Breast epithelium (tissue), 4 donors: ENCODE results near the gene SIRPB1. TPM values are rescaled to one million over a fixed set of nuclear protein-coding genes. Genes with fewer than 3 reads are reported as not detected.
"Not testable (repeated sequence)": the region's sequence is repeated elsewhere in the genome, so short reads cannot be mapped to it uniquely, and the experiment has no call there.

Experiments
- DNase-seq, 2 donors: peaks; one replicate each; pipeline ENCODE4 v3.0.0-alpha.2; 2019; ENCODE audit warnings: low spot score in 2 of 2
- H3K27ac ChIP-seq, 2 donors: fragments of 200-600 bp; sonication (generic) in 1 of 2; one replicate each; pipeline ENCODE4 v1.5.1; 2016 to 2019; ENCODE audit warnings: mild to moderate bottlenecking in 1 of 2
- H3K27me3 ChIP-seq, 2 donors: fragments of 200-600 bp; sonication (generic) in 1 of 2; one replicate each; pipeline versions ENCODE4 v1.5.1 to v1.6.0; 2017 to 2019; ENCODE audit warnings: control low read depth in 1 of 2, mild to moderate bottlenecking in 1 of 2
- H3K36me3 ChIP-seq: fragments of 200-600 bp; one replicate; pipeline ENCODE4 v1.5.1; 2019
- H3K4me1 ChIP-seq, 2 donors: fragments of 200-600 bp; sonication (generic); one replicate each; pipeline ENCODE4 v1.5.1; 2016 to 2019; ENCODE audit warnings: control low read depth in 1 of 2
- H3K4me3 ChIP-seq, 3 donors: fragments of 200-600 bp; sonication (generic); 1 replicate in 2 of 3; 2 replicates in 1 of 3; pipeline ENCODE4 v1.5.1; 2016 to 2019; ENCODE audit warnings: mild to moderate bottlenecking in 3 of 3, moderate library complexity in 2 of 3
- H3K9me3 ChIP-seq, 2 donors: fragments of 200-600 bp; sonication (generic) in 1 of 2; one replicate each; pipeline ENCODE4 v1.5.1; 2016 to 2019; ENCODE audit warnings: control low read depth in 1 of 2
- POLR2A ChIP-seq: fragments of 450-650 bp; IDR thresholded peaks from one replicate; pipeline ENCODE4 v1.6.1; 2016; ENCODE audit warnings: antibody characterized with exemption, mild to moderate bottlenecking, moderate library complexity
- POLR2AphosphoS5 ChIP-seq, 3 donors: sonication (generic); formaldehyde crosslinking; IDR thresholded peaks; one replicate each; pipeline ENCODE4 v1.6.1; 2017; ENCODE audit warnings: antibody characterized with exemption in 3 of 3
- intact Hi-C: fragments of 100-400 bp; cut with DNase I; formaldehyde crosslinking; loops from one replicate; pipeline ENCODE4 v1.15.1; 2023; ENCODE audit warnings: low total_unique reads
- total RNA-seq, 3 donors: library from RNA; depleted of rRNA; stranded (reverse); fragments of >200 nt; gene quantifications; one replicate each; pipeline ENCODE4 v1.1.0, GENCODE V29; 2016
- TF ChIP-seq, protein P1 (sequence below), 3 donors: fragments of 450-650 bp; IDR thresholded peaks; one replicate each; pipeline ENCODE4 v1.5.1; 2016 to 2017; ENCODE audit warnings: antibody characterized with exemption in 3 of 3, mild to moderate bottlenecking in 3 of 3, moderate library complexity in 3 of 3

The SIRPB1 gene
- total RNA-seq, 3 donors from 2014 or later, result 2.6 to 8.5 (median 5.8) TPM

DNA sequence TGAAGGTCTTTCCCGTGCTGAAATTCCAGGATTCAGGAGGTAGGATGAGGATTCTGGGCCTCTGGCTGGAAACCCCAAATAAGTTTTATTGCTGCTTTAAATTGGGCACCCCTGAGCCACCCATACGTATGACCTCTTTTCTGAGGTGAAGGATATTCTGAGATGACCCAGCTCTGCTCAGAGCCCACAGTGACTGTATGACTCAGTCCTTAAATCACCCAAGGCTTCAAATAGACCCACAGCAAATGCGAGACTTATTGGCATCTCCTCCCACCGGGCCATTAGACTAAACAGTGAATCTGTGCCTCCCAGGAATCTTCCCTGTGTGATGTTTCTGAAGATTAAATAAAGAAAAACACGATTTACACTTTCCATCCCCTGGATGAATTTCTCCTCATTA lies 28.3 kb upstream of the SIRPB1 start:
- H3K27ac ChIP-seq, result no peak overlapping the region
- intact Hi-C loops, result no loop called here
- TF ChIP-seq POLR2AphosphoS5 (IDR thresholded peaks at IDR 0.05), result no peak
- no peaks in the 10 kb centered on the region for H3K27me3 ChIP-seq
- H3K4me1 ChIP-seq, result no peaks in the 10 kb centered on the region
- no peaks in the 10 kb centered on the region for H3K36me3 ChIP-seq
- no peak for DNase-seq
- H3K4me3 ChIP-seq, result no peak overlapping the region
- H3K9me3 ChIP-seq, result no peaks in the 10 kb centered on the region

DNA sequence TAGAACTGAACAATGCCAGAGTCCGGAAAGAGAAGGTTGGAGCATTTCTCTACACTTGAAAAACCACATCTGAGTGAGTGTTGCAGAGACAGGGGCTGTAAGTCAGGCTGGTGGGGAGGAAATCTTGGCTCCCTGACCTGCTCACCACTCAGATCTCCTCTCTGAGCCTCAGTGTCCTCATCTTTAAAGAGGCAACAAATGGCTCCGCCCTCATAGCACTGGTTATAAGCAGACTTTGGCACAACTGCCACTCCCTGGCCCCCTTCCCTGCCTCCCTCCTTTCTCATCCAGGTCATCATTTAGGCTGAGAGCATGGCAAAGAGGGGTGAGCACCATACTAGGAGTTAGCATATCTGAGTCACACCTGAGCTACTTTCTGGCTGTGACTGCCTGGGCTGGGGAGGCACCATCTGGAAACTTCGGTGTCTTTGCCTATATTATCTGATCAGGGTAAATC lies 27.2 kb upstream of the SIRPB1 start:
- intact Hi-C loops, result no loop called here
- TF ChIP-seq POLR2AphosphoS5 (IDR thresholded peaks at IDR 0.05) (no peak), POLR2A (no peak)
- TF ChIP-seq, protein P1, sequence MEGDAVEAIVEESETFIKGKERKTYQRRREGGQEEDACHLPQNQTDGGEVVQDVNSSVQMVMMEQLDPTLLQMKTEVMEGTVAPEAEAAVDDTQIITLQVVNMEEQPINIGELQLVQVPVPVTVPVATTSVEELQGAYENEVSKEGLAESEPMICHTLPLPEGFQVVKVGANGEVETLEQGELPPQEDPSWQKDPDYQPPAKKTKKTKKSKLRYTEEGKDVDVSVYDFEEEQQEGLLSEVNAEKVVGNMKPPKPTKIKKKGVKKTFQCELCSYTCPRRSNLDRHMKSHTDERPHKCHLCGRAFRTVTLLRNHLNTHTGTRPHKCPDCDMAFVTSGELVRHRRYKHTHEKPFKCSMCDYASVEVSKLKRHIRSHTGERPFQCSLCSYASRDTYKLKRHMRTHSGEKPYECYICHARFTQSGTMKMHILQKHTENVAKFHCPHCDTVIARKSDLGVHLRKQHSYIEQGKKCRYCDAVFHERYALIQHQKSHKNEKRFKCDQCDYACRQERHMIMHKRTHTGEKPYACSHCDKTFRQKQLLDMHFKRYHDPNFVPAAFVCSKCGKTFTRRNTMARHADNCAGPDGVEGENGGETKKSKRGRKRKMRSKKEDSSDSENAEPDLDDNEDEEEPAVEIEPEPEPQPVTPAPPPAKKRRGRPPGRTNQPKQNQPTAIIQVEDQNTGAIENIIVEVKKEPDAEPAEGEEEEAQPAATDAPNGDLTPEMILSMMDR (IDR thresholded peaks at IDR 0.05), result no peak
- no peak overlapping the region for H3K4me3 ChIP-seq
- no peaks in the 10 kb centered on the region for H3K27me3 ChIP-seq
- H3K36me3 ChIP-seq, result no peaks in the 10 kb centered on the region
- H3K9me3 ChIP-seq, result no peaks in the 10 kb centered on the region
- H3K4me1 ChIP-seq, result no peaks in the 10 kb centered on the region
- H3K27ac ChIP-seq, result no peak overlapping the region
- no peak for DNase-seq

DNA sequence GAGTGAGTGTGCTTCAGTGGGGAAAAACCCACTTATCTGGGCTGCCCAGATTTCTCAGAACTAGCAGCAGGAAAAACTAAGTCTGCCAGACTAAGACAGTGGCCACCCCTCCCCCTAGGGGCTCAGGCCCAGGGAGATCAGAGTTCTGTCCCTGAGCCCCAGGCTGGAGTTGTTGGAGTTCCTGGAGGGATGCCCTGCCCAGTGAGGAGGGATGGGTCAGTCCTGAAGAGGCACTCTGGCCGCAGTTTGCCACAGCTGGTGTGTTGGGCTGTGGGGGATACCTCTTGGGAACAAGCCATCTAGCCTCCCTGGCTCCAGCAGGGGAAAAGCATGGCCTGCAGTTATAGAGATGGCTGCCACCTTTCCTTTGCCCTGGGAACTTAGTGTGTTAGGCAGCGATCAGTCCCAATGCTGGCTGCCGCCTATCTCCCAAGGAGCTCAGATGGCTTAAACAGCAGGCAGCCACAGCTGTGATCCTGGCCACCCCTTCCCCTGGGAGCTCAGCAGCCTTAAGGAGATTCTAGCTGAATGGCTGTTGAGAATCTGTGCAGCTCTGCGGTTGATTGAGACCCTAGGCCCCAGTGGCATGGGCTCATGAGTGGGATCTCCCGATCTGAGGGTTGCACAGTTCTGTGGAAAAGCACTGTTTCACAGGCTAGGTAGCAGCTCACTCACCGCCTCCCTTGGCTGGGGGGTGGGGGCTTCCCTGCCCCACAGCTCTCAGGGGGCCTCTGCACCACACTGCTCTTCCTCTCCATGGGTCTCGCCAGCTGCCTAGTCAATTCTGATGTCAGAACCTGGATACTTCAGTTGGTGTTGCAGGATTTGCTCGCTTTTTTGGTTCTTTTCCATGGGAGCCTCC lies 24.5 kb upstream of the SIRPB1 start:
- no peak for TF ChIP-seq POLR2AphosphoS5 (IDR thresholded peaks at IDR 0.05)
- intact Hi-C loops, result no loop called here
- DNase-seq, result no peak
- Histone ChIP-seq H3K4me3 (no peak overlapping the region), H3K27ac (no peak overlapping the region), H3K36me3 (no peaks in the 10 kb centered on the region), H3K9me3 (peaks cover 0 to 4% of the 10 kb centered on the region in 2 donors), H3K27me3 (no peaks in the 10 kb centered on the region), H3K4me1 (no peaks in the 10 kb centered on the region)

DNA sequence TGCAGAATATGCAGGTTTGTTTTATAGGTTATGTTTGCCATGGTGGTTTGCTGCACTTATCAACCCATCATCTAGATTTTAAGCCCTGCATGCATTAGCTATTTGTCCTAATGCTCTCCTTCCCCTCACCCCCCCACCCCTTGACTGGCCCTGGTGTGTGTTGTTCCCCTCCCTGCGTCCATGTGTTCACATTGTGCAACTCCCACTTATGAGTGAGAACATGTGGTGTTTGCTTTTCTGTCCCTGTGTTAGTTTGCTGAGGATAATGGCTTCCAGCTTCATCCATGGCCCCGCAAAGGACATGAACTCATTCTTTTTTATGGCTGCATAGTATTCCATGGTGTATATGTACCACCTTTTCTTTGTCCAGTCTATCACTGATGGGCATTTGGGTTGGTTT lies 18.8 kb upstream of the SIRPB1 start:
- H3K27ac ChIP-seq, H3K4me3 ChIP-seq, DNase-seq, H3K36me3 ChIP-seq, intact Hi-C loops, H3K9me3 ChIP-seq, H3K4me1 ChIP-seq, H3K27me3 ChIP-seq: not testable (repeated sequence)

DNA sequence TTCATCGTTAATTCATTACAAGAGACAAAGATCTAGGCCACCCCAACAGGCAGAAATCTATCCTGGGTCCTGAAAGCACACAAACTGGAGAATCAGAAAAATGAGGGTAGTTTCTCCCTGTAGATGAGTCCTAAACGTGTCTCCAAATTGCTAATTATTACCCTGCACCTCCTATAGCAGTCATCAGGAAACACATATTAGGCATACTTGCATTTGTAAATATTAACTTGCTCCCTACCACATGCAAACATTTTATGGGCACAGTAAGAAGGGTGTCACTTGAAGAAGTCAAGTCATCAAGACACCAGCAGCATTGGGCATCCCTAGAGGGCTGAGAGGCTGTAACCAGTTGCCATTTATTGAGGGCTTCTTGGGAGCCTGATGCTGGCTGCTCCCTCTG lies 17.9 kb upstream of the SIRPB1 start:
- peaks cover 0 to 4% of the 10 kb centered on the region in 2 donors for H3K9me3 ChIP-seq
- intact Hi-C loops, result no loop called here

DNA sequence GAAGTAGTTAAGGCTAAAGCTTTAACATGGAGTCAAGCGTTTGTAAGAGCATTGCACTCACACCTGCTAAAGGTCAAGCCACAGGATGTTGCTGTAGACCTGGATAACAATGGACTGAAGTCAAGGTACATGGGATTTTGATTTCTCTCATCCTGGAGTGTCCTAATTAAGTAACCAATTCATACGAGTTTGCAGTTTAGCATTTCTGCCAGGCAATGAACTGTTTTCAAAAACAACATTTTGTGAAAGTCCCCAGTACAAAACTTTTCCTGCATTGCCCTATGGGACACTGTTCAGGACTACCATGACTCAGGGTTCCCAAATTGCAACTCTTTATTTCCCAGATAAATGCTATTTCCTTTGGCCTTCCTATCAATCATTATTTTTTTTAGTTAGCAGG lies 17.4 kb upstream of the SIRPB1 start:
- no peak overlapping the region for H3K4me3 ChIP-seq
- H3K4me1 ChIP-seq, result no peaks in the 10 kb centered on the region
- TF ChIP-seq, protein P1 (IDR thresholded peaks at IDR 0.05), result no peak
- TF ChIP-seq POLR2AphosphoS5 (IDR thresholded peaks at IDR 0.05) (no peak), POLR2A (no peak)
- peaks cover 0 to 4% of the 10 kb centered on the region in 2 donors for H3K9me3 ChIP-seq
- intact Hi-C loops, result no loop called here
- DNase-seq, result no peak
- no peaks in the 10 kb centered on the region for H3K36me3 ChIP-seq
- no peak overlapping the region for H3K27ac ChIP-seq
- no peaks in the 10 kb centered on the region for H3K27me3 ChIP-seq

More for the DNA sequence above, 17.9 kb upstream of the SIRPB1 start:
- TF ChIP-seq POLR2A (no peak), POLR2AphosphoS5 (IDR thresholded peaks at IDR 0.05) (no peak)
- TF ChIP-seq, protein P1 (IDR thresholded peaks at IDR 0.05), result no peak
- Histone ChIP-seq H3K4me3 (no peak overlapping the region), H3K4me1 (no peaks in the 10 kb centered on the region), H3K36me3 (no peaks in the 10 kb centered on the region), H3K27ac (no peak overlapping the region), H3K27me3 (no peaks in the 10 kb centered on the region)
- DNase-seq, result no peak
